GM21367 (cell line): Measurements from ENCODE around the gene RXRG.

ENCODE experiments used
- ATAC-seq: cut with Tn5 transposase; IDR thresholded peaks from one replicate; pipeline ENCODE4 v1.9.1; 2021; ENCODE audit not compliant: unreplicated experiment

Gene RXRG

DNA sequence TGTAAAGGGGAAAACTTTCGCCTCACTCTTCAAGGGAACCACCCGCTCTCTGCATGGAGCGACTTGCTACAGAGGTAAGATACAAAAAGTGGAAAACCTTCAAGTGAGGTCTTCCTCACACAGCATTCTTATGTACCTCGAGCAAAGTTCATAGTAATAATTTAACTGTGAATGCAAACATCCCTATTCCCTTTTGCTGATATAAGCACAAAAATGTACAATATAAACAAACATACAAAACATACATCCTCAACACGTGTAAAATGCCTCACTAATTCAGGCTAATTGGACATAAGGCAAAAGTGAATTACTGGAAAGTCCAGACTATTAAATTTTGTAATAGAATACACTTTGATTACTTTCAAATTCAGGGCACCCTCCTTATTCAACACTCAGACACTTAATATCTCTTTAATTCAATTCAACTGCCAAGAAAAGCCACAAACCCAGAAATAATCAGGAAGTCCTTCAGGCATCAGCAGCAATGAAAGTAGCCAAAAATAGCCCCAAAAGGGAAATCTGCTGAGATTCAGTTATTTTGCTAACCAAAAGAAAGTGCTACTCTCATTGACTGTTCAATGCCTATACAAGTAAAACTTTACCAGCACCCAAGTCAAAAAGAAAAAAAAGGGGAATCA lies 73.2 kb downstream of the RXRG start:
- ATAC-seq, result no peak

DNA sequence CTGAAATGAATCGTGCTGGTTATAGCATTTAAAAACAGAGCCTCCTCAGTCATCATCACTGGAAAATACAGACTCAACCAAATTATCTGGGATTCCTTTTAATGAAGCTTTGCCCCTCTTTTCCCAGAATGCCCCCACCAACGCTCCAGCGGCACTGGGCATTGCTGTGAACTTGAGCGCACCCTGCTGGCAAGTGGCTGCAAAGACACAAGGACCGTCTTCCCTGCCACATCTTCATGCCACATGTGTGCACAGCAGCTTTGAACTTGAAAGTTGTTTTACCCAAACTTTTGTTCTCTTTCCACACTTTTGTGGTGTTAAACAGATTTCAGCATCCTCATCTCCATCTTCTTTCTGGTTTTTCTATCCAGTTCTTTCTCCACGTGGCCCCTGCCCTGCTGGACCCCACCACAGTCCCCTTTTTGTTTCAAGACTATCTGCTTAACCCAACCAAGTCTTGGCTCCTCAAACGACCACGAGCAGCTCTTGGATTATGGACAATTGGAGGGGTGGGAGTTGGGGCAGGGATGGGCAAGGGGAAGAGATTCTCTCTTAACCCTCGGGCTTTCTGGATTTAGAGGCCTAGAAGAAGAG lies 75.6 kb downstream of the RXRG start:
- peak; percentile 69 for ATAC-seq

DNA sequence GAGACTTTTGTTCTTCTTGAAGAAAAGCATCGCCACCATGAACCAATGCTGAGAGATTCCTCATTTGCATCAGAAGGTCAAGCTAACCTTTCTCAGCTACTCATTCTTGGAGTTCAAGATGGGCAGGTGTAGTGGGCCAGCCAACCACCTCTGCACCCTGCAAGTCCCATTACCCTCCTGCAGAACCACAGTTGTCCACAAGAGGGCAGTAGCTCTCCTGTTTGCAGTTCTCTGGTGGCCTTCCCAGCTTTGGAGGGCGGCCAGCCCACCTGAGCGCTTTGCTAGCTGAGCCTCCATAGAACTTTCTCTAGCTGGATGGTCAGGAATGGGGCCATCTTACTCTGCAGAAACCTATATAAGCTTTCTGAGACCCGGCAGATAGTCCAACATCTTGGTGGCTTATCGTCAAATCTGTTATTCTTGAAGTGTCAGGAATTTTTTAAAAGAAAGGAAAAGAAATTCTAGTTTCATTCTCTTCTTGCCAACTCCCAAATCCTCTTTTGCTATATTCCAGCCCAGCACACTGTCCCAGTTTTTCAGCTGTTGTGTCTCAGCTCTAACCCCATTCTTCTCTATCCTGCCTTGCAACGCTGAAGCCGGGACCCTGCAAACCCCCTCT lies 77.4 kb downstream of the RXRG start:
- ATAC-seq, result no peak

DNA sequence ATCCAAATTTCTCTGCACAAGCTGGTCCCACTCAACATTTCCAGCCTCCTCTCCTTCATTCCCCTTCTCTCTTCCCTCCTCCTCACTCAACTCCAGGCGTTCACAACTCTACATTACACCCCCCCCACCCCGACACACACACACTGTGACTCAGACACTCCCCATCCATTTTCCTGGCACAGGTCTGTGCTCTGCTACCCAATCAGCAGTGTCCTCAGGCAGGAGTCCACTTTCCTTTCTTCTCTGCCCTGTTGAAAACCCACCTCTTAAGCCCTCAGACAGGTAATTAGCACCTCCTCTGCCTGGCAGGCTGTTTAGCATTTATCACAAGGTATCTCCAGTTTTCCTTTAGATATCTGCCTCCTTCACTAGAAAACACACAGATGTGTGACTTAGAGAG lies 79.6 kb downstream of the RXRG start:
- no peak for ATAC-seq

DNA sequence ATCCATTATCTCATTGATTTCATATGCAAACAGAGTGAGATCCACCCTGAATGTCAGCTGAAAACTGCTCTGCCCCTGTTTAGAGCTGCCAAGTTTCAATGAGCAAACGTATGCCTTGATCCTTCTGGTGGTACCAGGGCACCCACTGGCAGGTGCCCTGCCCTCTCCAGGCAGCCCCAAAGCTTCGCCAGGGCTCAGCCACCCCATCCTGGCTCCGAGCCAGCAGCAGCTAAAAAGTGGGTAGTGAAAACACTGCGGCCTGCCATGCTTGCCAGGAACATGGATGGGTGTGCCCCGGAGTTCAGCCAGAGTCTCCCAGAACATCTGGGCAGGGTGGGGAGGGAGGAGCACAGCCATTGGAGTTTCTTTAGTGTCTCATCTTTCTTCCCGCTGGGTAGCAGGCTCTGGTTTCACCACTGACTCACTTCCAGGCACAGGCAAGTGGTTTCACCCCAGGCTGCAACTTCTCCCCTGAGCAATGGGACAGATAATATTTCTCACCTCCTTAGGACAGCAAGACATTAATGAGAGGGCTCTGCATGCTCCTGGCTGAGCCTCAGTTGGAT lies 80.3 kb downstream of the RXRG start:
- ATAC-seq, result no peak

- no peak for ATAC-seq
These were observed 88.0 kb downstream of the RXRG start for GRCh38 chr1:165356876-165357275.

GRCh38 chr1:165355977-165356811 lies 88.7 kb downstream of the RXRG start, which contains the start of gene LMX1A:
LMX1A (minus strand) TSS chr1:165356715; CDS start chr1:165355559, 1,156 bp downstream.
- no peak for ATAC-seq

- no peak for ATAC-seq
These were observed 89.6 kb downstream of the RXRG start for GRCh38 chr1:165355139-165355976.

DNA sequence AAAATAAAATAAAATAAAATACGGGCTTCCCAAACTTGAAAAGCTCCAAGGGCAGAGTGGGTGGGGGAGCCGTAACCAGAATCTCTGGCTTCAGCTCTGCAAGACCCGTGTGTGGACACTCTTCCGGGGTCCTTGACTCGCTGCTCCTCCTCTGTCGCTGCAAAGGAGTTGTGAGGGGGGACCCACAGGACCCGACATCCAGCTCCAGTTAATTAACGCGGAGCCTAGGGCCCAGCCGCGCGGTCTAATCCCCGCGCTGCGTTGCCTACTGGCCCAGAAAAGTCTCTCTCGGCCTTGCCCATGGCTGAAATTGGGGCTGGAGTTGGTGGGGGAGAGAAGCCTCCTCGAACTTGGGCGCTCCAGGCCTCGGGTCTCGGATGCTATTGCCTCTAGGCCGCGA lies 90.2 kb downstream of the RXRG start:
- no peak for ATAC-seq

DNA sequence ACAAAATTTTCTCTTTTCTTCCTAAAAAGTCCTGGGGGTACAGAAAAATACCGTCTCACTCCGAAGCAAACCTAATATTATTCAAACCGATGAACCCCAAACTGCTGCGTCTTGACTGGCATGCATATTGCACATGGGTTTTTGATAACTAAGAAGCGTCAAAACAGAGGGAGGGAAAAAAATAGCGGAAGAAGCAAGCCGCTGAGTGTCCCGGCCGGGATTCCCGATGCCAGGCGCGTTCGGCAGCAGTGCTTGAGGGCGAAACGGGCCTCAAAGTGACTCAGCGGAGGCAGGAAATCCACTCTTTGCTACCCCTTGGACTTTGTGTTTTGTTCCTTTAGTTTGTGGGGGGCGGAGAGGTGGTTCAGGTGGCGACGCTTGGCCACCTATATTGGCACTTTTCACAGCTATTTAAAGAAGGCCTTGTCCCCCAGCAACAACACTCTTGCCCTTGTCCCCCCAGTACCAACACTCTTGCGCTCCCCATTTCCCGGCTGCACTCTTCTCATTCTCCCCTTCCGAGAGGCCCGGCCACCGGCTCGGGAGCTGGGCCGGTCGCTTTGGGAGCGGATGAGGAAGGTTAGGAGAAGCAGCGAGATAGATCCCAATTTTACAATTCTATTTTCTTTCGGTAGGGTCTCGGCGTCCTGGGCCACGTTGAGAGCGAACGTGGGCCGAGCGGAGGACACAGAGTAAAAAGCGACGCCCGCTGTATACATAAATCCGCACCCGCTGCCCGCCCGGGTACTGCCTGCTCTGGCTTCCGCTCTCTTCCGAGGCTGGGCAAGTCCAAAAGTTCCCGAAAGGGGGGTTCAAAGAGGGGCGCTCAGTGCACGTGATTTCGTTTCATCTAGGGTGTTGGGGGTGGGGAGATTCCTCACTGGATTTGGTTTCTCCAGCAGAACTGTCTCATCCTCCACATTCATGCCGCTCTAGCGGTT lies 90.9 kb downstream of the RXRG start:
- no peak for ATAC-seq

DNA sequence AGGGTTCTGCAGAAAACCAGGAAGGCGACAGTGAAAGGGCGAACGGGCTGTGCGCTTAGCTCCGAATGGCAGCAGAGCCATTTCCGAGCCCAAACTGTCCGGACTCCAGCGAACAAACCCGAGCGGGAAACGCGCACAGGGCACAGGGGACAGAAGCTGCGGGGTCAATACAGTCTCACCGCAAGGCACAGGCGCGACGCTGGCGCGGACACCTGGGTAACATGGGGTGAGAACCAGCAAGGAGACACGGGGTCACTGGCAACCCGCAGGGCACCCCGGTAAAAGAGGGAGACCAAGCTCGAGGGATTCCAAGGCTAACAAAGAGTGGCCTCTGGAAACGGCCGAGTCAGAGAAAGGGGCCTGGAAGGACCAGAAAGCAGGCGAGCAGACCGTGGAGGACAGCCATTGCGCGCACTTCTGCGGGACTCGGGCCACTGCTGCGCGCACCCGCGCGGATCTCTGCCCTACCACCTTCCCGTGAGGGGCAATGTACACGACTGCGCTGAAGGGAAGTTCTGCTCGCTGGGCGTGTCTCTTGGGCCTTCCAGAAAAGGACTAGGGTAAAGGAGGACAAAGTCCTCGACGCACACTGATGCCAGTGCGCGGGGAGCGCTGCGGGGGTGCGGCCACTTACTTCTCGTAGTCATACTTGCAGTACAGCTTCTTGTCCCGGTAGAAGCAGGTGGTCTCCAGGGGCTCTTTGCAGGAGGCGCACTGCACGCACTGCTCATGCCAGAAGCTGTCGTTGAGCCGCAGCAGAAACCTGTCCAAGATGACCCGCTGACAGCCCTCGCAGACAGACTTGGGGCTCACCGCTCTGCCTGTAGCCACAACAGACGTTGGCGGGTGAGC lies 92.3 kb downstream of the RXRG start:
- ATAC-seq, result no peak

DNA sequence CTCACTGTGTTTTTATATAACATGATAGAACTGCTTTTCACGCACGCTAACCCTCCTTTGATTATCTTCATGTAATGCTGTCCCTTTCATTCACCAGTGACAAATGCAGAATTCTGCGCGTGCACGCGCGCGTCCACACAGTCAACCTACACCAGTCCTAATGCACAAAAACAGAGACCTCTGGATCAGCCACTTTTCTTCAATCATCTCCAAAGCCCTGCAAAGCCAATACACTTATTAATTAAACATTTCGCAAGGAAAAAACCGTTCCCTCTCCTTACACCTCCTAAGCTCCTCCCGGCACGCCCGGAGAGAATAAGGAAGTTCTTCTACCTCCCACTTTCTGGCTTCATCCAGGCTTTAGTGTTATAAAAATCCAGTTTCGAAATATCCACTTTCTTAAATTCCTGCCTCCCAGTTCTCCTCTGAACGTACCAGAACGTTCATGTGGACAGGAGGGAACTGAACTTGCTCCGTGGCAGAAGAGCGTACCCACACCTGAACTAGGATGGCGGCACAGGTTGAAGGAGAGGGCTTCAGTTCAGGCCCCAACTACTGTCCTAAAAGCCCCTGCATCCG lies 93.0 kb downstream of the RXRG start:
- ATAC-seq, result no peak
